Measurements from ENCODE around the gene MYBBP1A.

- TF ChIP-seq CTCF (IDR thresholded peaks at IDR 0.05; ENCODE audit: control extremely low read depth in 1 of 3, insufficient read depth in 1 of 3, low read depth in 1 of 3, low read length in 3 of 3) (no peak), POLR2A (IDR thresholded peaks at IDR 0.05; ENCODE audit: control extremely low read depth in 1 of 2, low read depth in 2 of 2, low read length in 2 of 2) (no peak; a peak in 1 of 3 replicates), JUN (IDR thresholded peaks at IDR 0.05; ENCODE audit: low read depth, low read length) (no peak), NRF1 (IDR thresholded peaks at IDR 0.05; ENCODE audit: low read depth, low read length) (no peak), SP1 (IDR thresholded peaks at IDR 0.05; ENCODE audit: low read depth, low read length) (no peak), BRCA1 (IDR thresholded peaks at IDR 0.05; ENCODE audit: low read depth, low read length) (no peak), YY1 (IDR thresholded peaks at IDR 0.05; ENCODE audit: low read depth, low read length) (no peak), KDM5A (IDR thresholded peaks at IDR 0.05; ENCODE audit: low read length) (no peak), GABPA (IDR thresholded peaks at IDR 0.05; ENCODE audit: borderline replicate concordance, insufficient read depth, low read length) (no peak), TAF1 (IDR thresholded peaks at IDR 0.05; ENCODE audit: low read depth, low read length) (no peak), EZH2 (IDR thresholded peaks at IDR 0.05; ENCODE audit: low read depth, low read length, severe bottlenecking) (no peak), SP2 (IDR thresholded peaks at IDR 0.05; ENCODE audit: low read length) (no peak)
Observed at GRCh38 chr17:4537451-4538235, 17.5 kb downstream of the MYBBP1A start.
